B cell (primary cell): ENCODE measurements around the gene LRRC14B. TPM values are rescaled to one million over a fixed set of nuclear protein-coding genes. Genes with fewer than 3 reads are reported as not detected.

Experiments used
- ATAC-seq: fragments of 200-7000 bp; cut with Tn5 transposase; one replicate; pipeline ENCODE4 v1.10.0; 2021; ENCODE audit warnings: low read depth, mild to moderate bottlenecking, moderate number of reproducible peaks, moderate library complexity
- CTCF ChIA-PET: fragments of 350-600 bp; sonication (Branson Sonifier 250); formaldehyde crosslinking; loops from one replicate; lab custom pipeline; 2021; ENCODE audit warnings: antibody characterized with exemption, inconsistent platforms; lab: Charles Lee
- POLR2A ChIA-PET: fragments of 350-600 bp; sonication (Branson Sonifier 250); formaldehyde crosslinking; loops from one replicate; lab custom pipeline; 2021; ENCODE audit warnings: antibody characterized with exemption; lab: Charles Lee
- DNase-seq: peaks from one replicate; pipeline ENCODE4 v3.0.0; 2013
- H2AFZ ChIP-seq: 2 replicates; pipeline ENCODE4 v1.6.1; 2012; ENCODE audit warnings: mild to moderate bottlenecking, low read depth, low read length; ENCODE audit not compliant: insufficient read depth, poor library complexity, severe bottlenecking
- H3K27ac ChIP-seq, 2 donors: 1 replicate in 1 of 2; 2 replicates in 1 of 2; pipeline ENCODE4 v1.5.1; 2012 to 2013; ENCODE audit warnings: low read length in 2 of 2, mild to moderate bottlenecking in 2 of 2, moderate library complexity in 1 of 2
- H3K27me3 ChIP-seq, 4 experiments: fragments of 200-600 bp in 1 of 4; sonication (generic) in 1 of 4; replicated peaks in 1 of 4; 1 replicate in 2 of 4; 2 replicates in 2 of 4; pipeline versions ENCODE4 v1.6.1 to v1.7.0; 2013 to 2016; ENCODE audit warnings: low read length in 3 of 4, mild to moderate bottlenecking in 2 of 4, mixed read lengths in 1 of 4, moderate library complexity in 1 of 4; ENCODE audit not compliant: insufficient read depth in 4 of 4, control insufficient read depth in 3 of 4; ENCODE audit errors: control extremely low read depth in 1 of 4
- H3K36me3 ChIP-seq, 2 experiments: replicated peaks in 1 of 2; 1 replicate in 1 of 2; 2 replicates in 1 of 2; pipeline versions ENCODE4 v1.6.1 to v1.7.1; 2013; ENCODE audit warnings: low read length in 1 of 2; ENCODE audit not compliant: insufficient read depth in 2 of 2, control insufficient read depth in 1 of 2; ENCODE audit errors: control extremely low read depth in 1 of 2, extremely low read depth in 1 of 2
- H3K4me1 ChIP-seq, 2 donors: fragments of 200-600 bp in 1 of 2; sonication (generic) in 1 of 2; 1 replicate in 1 of 2; 2 replicates in 1 of 2; pipeline versions ENCODE4 v1.5.1 to v1.6.1; 2013 to 2017; ENCODE audit warnings: low read length in 2 of 2; ENCODE audit not compliant: control insufficient read depth in 2 of 2, insufficient read depth in 2 of 2
- H3K4me2 ChIP-seq: replicated peaks from 2 replicates; pipeline ENCODE3; 2012; ENCODE audit warnings: mild to moderate bottlenecking, low read depth, low read length; ENCODE audit not compliant: poor library complexity, severe bottlenecking
- H3K4me3 ChIP-seq, 5 experiments: fragments of 200-600 bp in 1 of 5; sonication (generic) in 1 of 5; 1 replicate in 3 of 5; 2 replicates in 2 of 5; pipeline versions ENCODE4 v1.5.1 to v1.7.0; 2011 to 2016; ENCODE audit warnings: low read length in 4 of 5, mild to moderate bottlenecking in 4 of 5, low read depth in 2 of 5, control low read depth in 1 of 5, moderate library complexity in 1 of 5; ENCODE audit not compliant: insufficient read depth in 1 of 5; ENCODE audit errors: control extremely low read depth in 1 of 5, extremely low read depth in 1 of 5
- H3K79me2 ChIP-seq: fragments of 200-600 bp; sonication (generic); one replicate; pipeline ENCODE4 v1.6.0; 2016; ENCODE audit warnings: low read length; ENCODE audit not compliant: control insufficient read depth, insufficient read depth
- H3K9ac ChIP-seq: fragments of 200-600 bp; sonication (generic); 2 replicates; pipeline ENCODE4 v1.6.1; 2017; ENCODE audit warnings: mild to moderate bottlenecking, low read length, moderate library complexity
- H3K9me3 ChIP-seq, 3 donors: one replicate each; pipeline versions ENCODE4 v1.6.1 to v1.7.1; 2013; ENCODE audit warnings: low read length in 2 of 3; ENCODE audit not compliant: control insufficient read depth in 2 of 3, insufficient read depth in 1 of 3; ENCODE audit errors: control extremely low read depth in 1 of 3
- H4K20me1 ChIP-seq: 2 replicates; pipeline ENCODE4 v1.6.0; 2012; ENCODE audit warnings: mild to moderate bottlenecking, low read length; ENCODE audit not compliant: insufficient read depth, control insufficient read depth, poor library complexity, severe bottlenecking
- H3K27ac Mint-ChIP-seq: one replicate; pipeline ENCODE4 v1.8.0; 2021; ENCODE audit warnings: mixed read lengths
- H3K27me3 Mint-ChIP-seq: one replicate; pipeline ENCODE4 v1.8.0; 2021; ENCODE audit warnings: mixed read lengths
- H3K4me1 Mint-ChIP-seq: one replicate; pipeline ENCODE4 v1.8.0; 2021; ENCODE audit warnings: mixed read lengths
- H3K4me3 Mint-ChIP-seq: one replicate; pipeline ENCODE4 v1.8.0; 2021; ENCODE audit warnings: mixed read lengths
- H3K9me3 Mint-ChIP-seq: one replicate; pipeline ENCODE4 v1.8.0; 2022; ENCODE audit warnings: mixed read lengths; ENCODE audit not compliant: insufficient read depth
- CTCF ChIP-seq: fragments of 200-600 bp; IDR thresholded peaks from one replicate; pipeline ENCODE4 v1.8.0; 2022; ENCODE audit warnings: antibody characterized with exemption, mild to moderate bottlenecking
- WGBS: methylation state at CpG from one replicate; pipeline ENCODE4 v1.1.5; 2013; ENCODE audit warnings: missing lambda C conversion rate; ENCODE audit not compliant: insufficient coverage; 5-methylcytosine and 5-hydroxymethylcytosine counted together
- intact Hi-C: fragments of 100-400 bp; cut with micrococcal nuclease; formaldehyde crosslinking; loops from one replicate; pipeline ENCODE4 v1.10.0; 2022
- polyA plus RNA-seq: library from polyadenylated mRNA; depleted of rRNA; stranded (reverse); fragments of >200 nt; gene quantifications from 2 replicates; pipeline ENCODE4 v1.2.3, GENCODE V29; 2012
- total RNA-seq, 2 donors: library from RNA; stranded (reverse); fragments of 120-200 nt in 1 of 2; gene quantifications; 1 replicate in 1 of 2; 2 replicates in 1 of 2; pipeline versions ENCODE4 v1.2.3 to v1.2.4, GENCODE V29; 2013 to 2022

The LRRC14B gene
- total and polyA plus RNA-seq, 2 donors (not counting 1 experiment from before 2014, with no cell fraction given), result 0.06 TPM; not detected in 1

- H3K27me3 Mint-ChIP-seq, result peaks cover 18% of the 10 kb centered on the region
These were observed 34.8 kb upstream of the LRRC14B start for GRCh38 chr5:156411-157072.

More at GRCh38 chr5:156411-157072, 34.8 kb upstream of the LRRC14B start:
- 88% methylated on average over 14 of the region's 17 CpGs for WGBS
- DNase-seq, result no peak
- Histone ChIP-seq H3K4me1 (no peaks in the 10 kb centered on the region), H3K9ac (no peak overlapping the region), H3K79me2 (no peaks in the 10 kb centered on the region), H3K4me2 (no peak overlapping the region), H3K4me3 (no peak overlapping the region), H3K36me3 (no peaks in the 10 kb centered on the region), H2AFZ (no peak overlapping the region), H4K20me1 (no peaks in the 10 kb centered on the region), H3K9me3 (no peaks in the 10 kb centered on the region), H3K27ac (no peak overlapping the region), H3K27me3 (no peaks in the 10 kb centered on the region)
- no peaks in the 10 kb centered on the region for H3K9me3 Mint-ChIP-seq
- POLR2A ChIA-PET, result no interaction called here
- TF ChIP-seq CTCF, result no peak
- H3K4me1 Mint-ChIP-seq, result no peaks in the 10 kb centered on the region
- no peak overlapping the region for H3K4me3 Mint-ChIP-seq
- ATAC-seq, result no peak
- H3K27ac Mint-ChIP-seq, result no peak overlapping the region
- intact Hi-C loops, result no loop called here
- CTCF ChIA-PET, result no interaction called here
